ENCODE data around the gene PIP5K1B. TPM values are rescaled to one million over a fixed set of nuclear protein-coding genes. Genes with fewer than 3 reads are reported as not detected.

The PIP5K1B gene
- total RNA-seq, 1 experiment from 2014 or later, result 0.20 TPM

DNA sequence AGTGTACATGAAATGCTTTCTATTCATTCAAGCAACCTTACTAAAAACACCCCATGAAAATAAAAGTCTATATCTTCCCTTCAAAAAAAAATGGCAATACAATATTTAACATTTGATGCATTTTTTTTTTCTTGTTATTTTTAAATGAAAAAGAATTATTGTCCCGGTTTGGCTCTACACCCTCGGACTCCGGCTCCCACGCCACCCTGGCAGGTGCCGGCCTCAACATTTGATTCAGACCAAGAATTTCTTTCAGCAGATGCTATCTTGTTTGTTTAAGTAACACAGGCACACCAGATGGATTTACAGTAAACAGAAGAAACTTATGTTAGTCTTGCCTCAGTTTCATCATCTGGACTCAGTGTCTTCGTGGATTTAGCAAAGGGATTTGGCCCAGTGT is 162.0 kb downstream of the PIP5K1B start:
- Histone ChIP-seq H4K20me1 (ENCODE audit: insufficient read depth) (no peaks in the 10 kb centered on the region), H2AFZ (ENCODE audit: low read depth, low read length, poor library complexity, severe bottlenecking) (no peak overlapping the region), H3K9me2 (ENCODE audit: insufficient read depth) (no peaks in the 10 kb centered on the region), H3K9ac (ENCODE audit: low read length) (no peak overlapping the region), H3K4me3 (replicated peaks in 1 of 2; ENCODE audit: low read depth in 1 of 2, low read length in 2 of 2) (no peak overlapping the region), H3K4me1 (ENCODE audit: control insufficient read depth in 1 of 2, insufficient read depth in 2 of 2, low read length in 2 of 2) (no peaks in the 10 kb centered on the region), H3K36me3 (ENCODE audit: control insufficient read depth in 1 of 2, insufficient read depth in 2 of 2, low read length in 2 of 2) (no peaks in the 10 kb centered on the region), H3K79me2 (ENCODE audit: insufficient read depth, low read length) (no peaks in the 10 kb centered on the region), H3K27me3 (ENCODE audit: insufficient read depth, low read length) (peaks cover 17% of the 10 kb centered on the region), H3K9me3 (ENCODE audit: control insufficient read depth in 1 of 2, insufficient read depth in 1 of 2, low read depth in 1 of 2, low read length in 2 of 2) (no peaks in the 10 kb centered on the region), H3K4me2 (ENCODE audit: low read length) (no peak overlapping the region), H3K27ac (ENCODE audit: low read depth, low read length) (no peak overlapping the region)
- ChIA-PET CTCF (no interaction called here), POLR2A (no interaction called here), RAD21 (ENCODE audit: low non-redundant PET in 1 of 2, low total read pairs in 2 of 2, uncharacterized antibody in 2 of 2, unreplicated experiment in 2 of 2) (no interaction called here)
- BruUV-seq (replicated peaks), result no TSS peak
- ATAC-seq, result no peak
- intact Hi-C loops (cut with micrococcal nuclease), result no loop called here
- TF ChIP-seq CEBPB (IDR thresholded peaks at IDR 0.05; ENCODE audit: low read depth) (no peak), RAD21 (IDR thresholded peaks at IDR 0.05; ENCODE audit: low read depth) (no peak), SP1 (IDR thresholded peaks at IDR 0.05; ENCODE audit: low read depth) (no peak)
- DNase-seq (ENCODE audit: low read depth, low spot score), result no peak

DNA sequence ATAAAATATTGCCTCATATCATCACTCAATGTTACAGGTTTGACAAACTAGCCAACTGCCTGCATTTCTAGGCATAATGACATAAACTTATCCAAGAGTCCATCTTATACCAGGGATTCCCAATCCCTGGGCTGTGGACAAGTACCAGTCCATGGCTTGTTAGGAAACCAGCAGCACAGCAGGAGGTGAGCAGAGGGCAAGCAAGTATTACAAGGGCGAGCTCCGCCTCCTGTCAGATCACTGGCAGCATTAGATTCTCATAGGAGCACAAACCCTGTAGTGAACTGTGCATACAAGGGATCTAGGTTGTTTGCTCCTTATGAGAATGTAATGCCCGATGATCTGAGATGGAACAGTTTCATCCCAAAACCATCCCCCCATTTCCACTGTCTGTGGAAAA is 164.0 kb downstream of the PIP5K1B start:
- Histone ChIP-seq H3K79me2 (ENCODE audit: insufficient read depth, low read length) (no peaks in the 10 kb centered on the region), H3K27me3 (ENCODE audit: insufficient read depth, low read length) (peaks cover 27% of the 10 kb centered on the region), H3K4me2 (ENCODE audit: low read length) (no peak overlapping the region), H3K9me3 (ENCODE audit: control insufficient read depth in 1 of 2, insufficient read depth in 1 of 2, low read depth in 1 of 2, low read length in 2 of 2) (no peaks in the 10 kb centered on the region), H3K9me2 (ENCODE audit: insufficient read depth) (no peaks in the 10 kb centered on the region), H3K36me3 (ENCODE audit: control insufficient read depth in 1 of 2, insufficient read depth in 2 of 2, low read length in 2 of 2) (no peaks in the 10 kb centered on the region), H2AFZ (ENCODE audit: low read depth, low read length, poor library complexity, severe bottlenecking) (no peak overlapping the region), H3K4me3 (replicated peaks in 1 of 2; ENCODE audit: low read depth in 1 of 2, low read length in 2 of 2) (no peak overlapping the region), H3K4me1 (ENCODE audit: control insufficient read depth in 1 of 2, insufficient read depth in 2 of 2, low read length in 2 of 2) (no peaks in the 10 kb centered on the region), H3K27ac (ENCODE audit: low read depth, low read length) (no peak overlapping the region), H3K9ac (ENCODE audit: low read length) (no peak overlapping the region), H4K20me1 (ENCODE audit: insufficient read depth) (no peaks in the 10 kb centered on the region)
- ChIA-PET POLR2A (no interaction called here), RAD21 (ENCODE audit: low non-redundant PET in 1 of 2, low total read pairs in 2 of 2, uncharacterized antibody in 2 of 2, unreplicated experiment in 2 of 2) (no interaction called here), CTCF (no interaction called here)
- ATAC-seq (no peak), DNase-seq (ENCODE audit: low read depth, low spot score) (no peak)
- intact Hi-C loops (cut with micrococcal nuclease), result no loop called here
- no TSS peak for BruUV-seq (replicated peaks)
- TF ChIP-seq CTCF (IDR thresholded peaks at IDR 0.05 in 2 of 3, conservative IDR thresholded peaks at IDR 0.05 in 1 of 3; ENCODE audit: borderline replicate concordance in 1 of 3, insufficient read depth in 1 of 3, low read depth in 2 of 3, low read length in 2 of 3) (no peak), REST (IDR thresholded peaks at IDR 0.05; ENCODE audit: low read depth) (no peak), MAX (IDR thresholded peaks at IDR 0.05) (no peak), POLR2AphosphoS5 (IDR thresholded peaks at IDR 0.05; ENCODE audit: low read depth, low read length) (no peak), ZBTB33 (IDR thresholded peaks at IDR 0.05; ENCODE audit: extremely low read depth, insufficient replicate concordance, low read length) (no peak), SIN3A (IDR thresholded peaks at IDR 0.05; ENCODE audit: low read depth) (no peak), ZFX (IDR thresholded peaks at IDR 0.05) (no peak), CBX3 (IDR thresholded peaks at IDR 0.05; ENCODE audit: low read depth) (no peak), FOSL1 (IDR thresholded peaks at IDR 0.05; ENCODE audit: low read depth) (no peak), ZNF274 (IDR thresholded peaks at IDR 0.05; ENCODE audit: low read depth, low read length) (no peak)
- TF ChIP-seq, protein P1, sequence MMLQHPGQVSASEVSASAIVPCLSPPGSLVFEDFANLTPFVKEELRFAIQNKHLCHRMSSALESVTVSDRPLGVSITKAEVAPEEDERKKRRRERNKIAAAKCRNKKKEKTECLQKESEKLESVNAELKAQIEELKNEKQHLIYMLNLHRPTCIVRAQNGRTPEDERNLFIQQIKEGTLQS (IDR thresholded peaks at IDR 0.05), result no peak

Data from HCT116 (cell line).